Thymus (tissue), 11 donors: Measurements from ENCODE around the gene GSTM2. TPM values are rescaled to one million over a fixed set of nuclear protein-coding genes. Genes with fewer than 3 reads are reported as not detected.

Source experiments
- DNase-seq, 9 donors: peaks; one replicate each; pipeline ENCODE4 v3.0.0-alpha.2; 2013; ENCODE audit warnings: low spot score in 9 of 9, low read depth in 6 of 9, missing footprints in 1 of 9
- H3K27ac ChIP-seq, 2 donors: one replicate each; pipeline ENCODE4 v1.5.1; 2013; ENCODE audit warnings: control low read depth in 1 of 2, low read depth in 1 of 2, low read length in 1 of 2, mild to moderate bottlenecking in 1 of 2, moderate library complexity in 1 of 2
- H3K27me3 ChIP-seq, 2 donors: one replicate each; pipeline ENCODE4 v1.5.1; 2013; ENCODE audit warnings: low read length in 1 of 2; ENCODE audit not compliant: control insufficient read depth in 2 of 2, insufficient read depth in 1 of 2
- H3K36me3 ChIP-seq, 2 donors: one replicate each; pipeline ENCODE4 v1.5.1; 2013; ENCODE audit warnings: low read length in 1 of 2, mild to moderate bottlenecking in 1 of 2, moderate library complexity in 1 of 2; ENCODE audit not compliant: control insufficient read depth in 2 of 2, insufficient read depth in 2 of 2
- H3K4me1 ChIP-seq, 2 donors: one replicate each; pipeline ENCODE4 v1.5.1; 2013; ENCODE audit warnings: low read length in 2 of 2; ENCODE audit not compliant: control insufficient read depth in 2 of 2, insufficient read depth in 2 of 2
- H3K4me3 ChIP-seq, 2 donors: one replicate each; pipeline ENCODE4 v1.5.1; 2013; ENCODE audit warnings: low read length in 2 of 2, control low read depth in 1 of 2, mild to moderate bottlenecking in 1 of 2
- H3K9me3 ChIP-seq, 2 donors: one replicate each; pipeline ENCODE4 v1.5.1; 2013; ENCODE audit warnings: low read length in 1 of 2, mild to moderate bottlenecking in 1 of 2; ENCODE audit not compliant: control insufficient read depth in 2 of 2, insufficient read depth in 1 of 2
- WGBS: extraction: QIAGEN DNeasy Blood & Tissue Kit; methylation state at CpG from one replicate; pipeline ENCODE4 v1.1.7; 2013; 5-methylcytosine and 5-hydroxymethylcytosine counted together
- polyA plus RNA-seq: library from polyadenylated mRNA; stranded (reverse); fragments of 200-250 nt; gene quantifications from one replicate; pipeline ENCODE4 v1.2.3, GENCODE V29; 2013
- total RNA-seq: library from RNA; stranded (reverse); fragments of 120-200 nt; gene quantifications from one replicate; pipeline ENCODE4 v1.2.4, GENCODE V29; 2013
- donor health status: healthy.

GSTM2 gene
- total and polyA plus RNA-seq, 2 donors: 14.7 to 100 TPM

- H3K9me3 ChIP-seq: peaks cover 0 to 7% of the 10 kb centered on the region in 2 donors
- H3K4me1 ChIP-seq: peaks cover 34 to 58% of the 10 kb centered on the region in 2 donors
- peak overlapping the region in 1 of 2 donors; percentile 52 for H3K27ac ChIP-seq
- WGBS: 95% methylated on average over 11 of the region's 11 CpGs
- no peak for DNase-seq
- peak overlapping the region in 1 of 2 donors; percentile 66 for H3K4me3 ChIP-seq
- H3K36me3 ChIP-seq: peaks cover 17 to 20% of the 10 kb centered on the region in 2 donors
- no peaks in the 10 kb centered on the region for H3K27me3 ChIP-seq
These were observed 45.5 kb upstream of the GSTM2 start for GRCh38 chr1:109622137-109622892.

GRCh38 chr1:109622895-109623294 lies 45.0 kb upstream of the GSTM2 start:
- no peak for DNase-seq
- Histone ChIP-seq H3K9me3 (peaks cover 0 to 7% of the 10 kb centered on the region in 2 donors), H3K27ac (peak overlapping the region in 1 of 2 donors; percentile 52), H3K27me3 (no peaks in the 10 kb centered on the region), H3K36me3 (peaks cover 23 to 26% of the 10 kb centered on the region in 2 donors), H3K4me3 (no peak overlapping the region), H3K4me1 (peaks cover 34 to 58% of the 10 kb centered on the region in 2 donors)
- whole genome bisulfite sequencing: 94% methylated on average over 3 of the region's 3 CpGs

GRCh38 chr1:109623601-109624161 lies 44.2 kb upstream of the GSTM2 start:
- no peaks in the 10 kb centered on the region for H3K27me3 ChIP-seq
- H3K4me3 ChIP-seq: peak overlapping the region; percentile 40 to 51
- WGBS: 37% methylated on average over 11 of the region's 11 CpGs
- peaks cover 0 to 7% of the 10 kb centered on the region in 2 donors for H3K9me3 ChIP-seq
- H3K4me1 ChIP-seq: peaks cover 34 to 56% of the 10 kb centered on the region in 2 donors
- peak in 2 of 9 donors; percentile 41 to 67 for DNase-seq
- H3K36me3 ChIP-seq: peaks cover 30 to 34% of the 10 kb centered on the region in 2 donors
- H3K27ac ChIP-seq: peak overlapping the region; percentile 68 to 80

GRCh38 chr1:109624201-109625010 lies 43.5 kb upstream of the GSTM2 start:
- no peaks in the 10 kb centered on the region for H3K27me3 ChIP-seq
- peak in 2 of 9 donors; percentile 57 to 72 for DNase-seq
- H3K27ac ChIP-seq: peak overlapping the region; percentile 68 to 80
- H3K9me3 ChIP-seq: peaks cover 0 to 7% of the 10 kb centered on the region in 2 donors
- 40% methylated on average over 17 of the region's 17 CpGs for WGBS
- H3K4me1 ChIP-seq: peaks cover 31 to 50% of the 10 kb centered on the region in 2 donors
- peaks cover 38 to 41% of the 10 kb centered on the region in 2 donors for H3K36me3 ChIP-seq
- peak overlapping the region; percentile 40 to 51 for H3K4me3 ChIP-seq

- H3K27ac ChIP-seq: peak overlapping the region in 1 of 2 donors; percentile 80
- DNase-seq: no peak
- H3K9me3 ChIP-seq: peaks cover 0 to 7% of the 10 kb centered on the region in 2 donors
- 96% methylated on average over 16 of the region's 16 CpGs for WGBS
- H3K36me3 ChIP-seq: peaks cover 44 to 48% of the 10 kb centered on the region in 2 donors
- H3K4me1 ChIP-seq: peaks cover 30 to 46% of the 10 kb centered on the region in 2 donors
- no peaks in the 10 kb centered on the region for H3K27me3 ChIP-seq
- H3K4me3 ChIP-seq: no peak overlapping the region
These were observed 42.7 kb upstream of the GSTM2 start for GRCh38 chr1:109625176-109625575.

GRCh38 chr1:109625601-109626560 lies 42.0 kb upstream of the GSTM2 start:
- Histone ChIP-seq H3K9me3 (peaks cover 0 to 7% of the 10 kb centered on the region in 2 donors), H3K4me3 (no peak overlapping the region), H3K36me3 (peaks cover 49 to 53% of the 10 kb centered on the region in 2 donors), H3K4me1 (peaks cover 30 to 44% of the 10 kb centered on the region in 2 donors), H3K27ac (no peak overlapping the region), H3K27me3 (no peaks in the 10 kb centered on the region)
- WGBS: 97% methylated on average over 32 of the region's 32 CpGs
- DNase-seq: no peak

- H3K27me3 ChIP-seq: no peaks in the 10 kb centered on the region
- peaks cover 59 to 62% of the 10 kb centered on the region in 2 donors for H3K36me3 ChIP-seq
- no peak for DNase-seq
- peaks cover 24 to 35% of the 10 kb centered on the region in 2 donors for H3K4me1 ChIP-seq
- H3K27ac ChIP-seq: no peak overlapping the region
- no peak overlapping the region for H3K4me3 ChIP-seq
- 98% methylated on average over 21 of the region's 21 CpGs for WGBS
- peaks cover 0 to 4% of the 10 kb centered on the region in 2 donors for H3K9me3 ChIP-seq
These were observed 41.0 kb upstream of the GSTM2 start for GRCh38 chr1:109626682-109627408.
